ENCODE measurements around the gene ATP5MK.

DNA sequence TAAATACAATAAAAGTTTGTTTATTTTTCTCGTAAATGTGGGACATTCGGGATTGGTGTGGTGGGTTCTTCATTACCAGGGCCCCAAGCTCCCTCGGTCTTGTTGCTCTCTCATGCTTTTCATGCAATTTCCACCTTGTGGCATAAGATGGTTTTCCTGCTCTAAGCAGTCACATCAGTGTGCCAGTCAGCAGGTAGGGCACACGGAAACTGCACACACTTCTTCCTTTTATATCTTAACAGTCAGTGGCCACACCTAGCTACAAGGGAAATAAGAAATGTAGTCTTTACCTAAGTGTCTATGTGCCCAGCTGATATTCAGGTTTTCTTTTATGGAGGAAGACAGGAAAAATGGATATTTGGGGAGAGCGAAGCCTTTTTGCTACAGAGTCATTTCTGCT is 22.0 kb downstream of the ATP5MK start:
- TF ChIP-seq, protein P1, sequence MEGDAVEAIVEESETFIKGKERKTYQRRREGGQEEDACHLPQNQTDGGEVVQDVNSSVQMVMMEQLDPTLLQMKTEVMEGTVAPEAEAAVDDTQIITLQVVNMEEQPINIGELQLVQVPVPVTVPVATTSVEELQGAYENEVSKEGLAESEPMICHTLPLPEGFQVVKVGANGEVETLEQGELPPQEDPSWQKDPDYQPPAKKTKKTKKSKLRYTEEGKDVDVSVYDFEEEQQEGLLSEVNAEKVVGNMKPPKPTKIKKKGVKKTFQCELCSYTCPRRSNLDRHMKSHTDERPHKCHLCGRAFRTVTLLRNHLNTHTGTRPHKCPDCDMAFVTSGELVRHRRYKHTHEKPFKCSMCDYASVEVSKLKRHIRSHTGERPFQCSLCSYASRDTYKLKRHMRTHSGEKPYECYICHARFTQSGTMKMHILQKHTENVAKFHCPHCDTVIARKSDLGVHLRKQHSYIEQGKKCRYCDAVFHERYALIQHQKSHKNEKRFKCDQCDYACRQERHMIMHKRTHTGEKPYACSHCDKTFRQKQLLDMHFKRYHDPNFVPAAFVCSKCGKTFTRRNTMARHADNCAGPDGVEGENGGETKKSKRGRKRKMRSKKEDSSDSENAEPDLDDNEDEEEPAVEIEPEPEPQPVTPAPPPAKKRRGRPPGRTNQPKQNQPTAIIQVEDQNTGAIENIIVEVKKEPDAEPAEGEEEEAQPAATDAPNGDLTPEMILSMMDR (IDR thresholded peaks at IDR 0.05), result no peak
- TF ChIP-seq GATA2 (CRISPR knock-in tag; IDR thresholded peaks at IDR 0.05) (no peak), YY1 (IDR thresholded peaks at IDR 0.05; ENCODE audit: low read depth) (no peak), RAD21 (IDR thresholded peaks at IDR 0.05; ENCODE audit: low read length) (no peak), REST (IDR thresholded peaks at IDR 0.05; ENCODE audit: low read depth, low read length) (no peak), EP300 (IDR thresholded peaks at IDR 0.05; ENCODE audit: borderline replicate concordance in 1 of 2, low read depth in 1 of 2, low read length in 1 of 2) (no peak)
- TF ChIP-seq, protein P2, sequence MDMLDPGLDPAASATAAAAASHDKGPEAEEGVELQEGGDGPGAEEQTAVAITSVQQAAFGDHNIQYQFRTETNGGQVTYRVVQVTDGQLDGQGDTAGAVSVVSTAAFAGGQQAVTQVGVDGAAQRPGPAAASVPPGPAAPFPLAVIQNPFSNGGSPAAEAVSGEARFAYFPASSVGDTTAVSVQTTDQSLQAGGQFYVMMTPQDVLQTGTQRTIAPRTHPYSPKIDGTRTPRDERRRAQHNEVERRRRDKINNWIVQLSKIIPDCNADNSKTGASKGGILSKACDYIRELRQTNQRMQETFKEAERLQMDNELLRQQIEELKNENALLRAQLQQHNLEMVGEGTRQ (IDR thresholded peaks at IDR 0.05; ENCODE audit: borderline replicate concordance, low read depth, low read length), result no peak
